Hematopoietic multipotent progenitor cell treated with erythropoietin and hydrocortisone succinate and interleukin-3 and kit ligand, for 17 days (in vitro differentiated cells): ENCODE results near the gene NANOS2.
"Not testable (repeated sequence)": the region's sequence is repeated elsewhere in the genome, so short reads cannot be mapped to it uniquely, and the experiment has no call there.

Experiments used
- DNase-seq: peaks from one replicate; pipeline ENCODE4 v3.0.0-alpha.2; 2015; ENCODE audit warnings: low spot score

Gene NANOS2

GRCh38 chr19:45927565-45928261 is 13.1 kb upstream of the NANOS2 start:
- peak; percentile 87 for DNase-seq

DNA sequence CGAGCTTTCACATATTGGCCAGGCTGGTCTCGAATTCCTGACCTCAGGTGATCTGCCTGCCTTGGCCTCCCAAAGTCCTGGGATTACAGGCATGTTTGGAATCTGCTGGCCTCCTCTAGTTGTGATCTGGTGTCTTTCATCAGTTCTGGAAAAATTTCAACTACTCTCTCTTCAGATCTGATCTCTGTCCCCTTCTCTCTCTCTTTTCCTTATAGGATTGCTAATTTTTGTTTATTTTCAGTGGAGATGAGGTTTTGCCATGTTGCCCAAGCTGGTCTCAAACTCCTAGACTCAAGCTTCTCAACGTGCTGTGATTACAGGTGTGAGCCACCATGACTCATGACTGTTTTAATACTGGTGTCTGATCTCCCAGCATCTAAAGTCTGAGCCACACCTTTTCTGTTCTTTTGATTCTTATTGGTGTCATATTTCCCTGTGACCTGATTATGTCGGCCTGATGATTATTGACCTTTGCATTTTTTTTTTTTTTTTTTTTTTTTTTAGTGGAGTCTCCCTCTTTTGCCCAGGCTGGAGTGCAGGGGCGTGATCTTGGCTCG is 10.4 kb upstream of the NANOS2 start:
- no peak for DNase-seq

DNA sequence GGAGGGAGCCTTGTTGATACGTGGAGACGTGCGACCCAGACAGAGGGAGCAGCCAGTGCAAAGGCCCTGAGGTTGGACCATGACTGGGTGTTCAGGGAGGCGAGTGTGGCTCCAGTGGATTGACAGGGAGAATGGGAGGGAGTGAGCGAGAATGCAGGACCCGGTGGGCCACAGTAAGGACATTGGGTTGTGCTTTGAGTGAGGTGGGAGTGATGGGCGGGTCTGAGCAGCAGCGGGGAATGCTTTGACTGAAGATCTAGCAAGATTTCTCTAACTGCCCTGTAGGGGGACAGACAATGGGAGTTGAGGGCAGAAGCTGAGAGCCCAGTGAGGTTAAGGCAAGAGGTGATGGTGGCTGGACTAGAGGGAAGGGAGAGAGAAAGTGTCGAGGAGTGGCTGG is 7.7 kb upstream of the NANOS2 start:
- no peak for DNase-seq

DNA sequence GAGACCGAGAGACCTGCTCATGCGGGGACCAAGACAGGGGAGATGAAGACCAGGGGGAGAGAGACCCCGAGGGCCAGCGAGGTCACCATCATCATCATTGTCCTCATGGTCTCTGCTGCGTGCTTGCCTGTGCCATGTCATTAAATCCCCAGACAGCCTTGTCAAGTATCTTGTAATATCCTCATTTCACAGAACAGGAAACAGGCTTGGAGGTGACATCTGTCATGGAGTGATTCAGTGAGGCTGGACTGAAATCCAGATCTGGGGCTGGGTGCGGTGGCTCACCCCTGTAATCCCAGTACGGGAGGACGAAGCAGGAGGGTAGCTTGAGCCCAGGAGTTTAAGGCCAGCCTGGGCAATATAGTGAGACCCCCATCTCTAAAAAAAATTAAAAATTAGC is 5.9 kb upstream of the NANOS2 start:
- DNase-seq = no peak

DNA sequence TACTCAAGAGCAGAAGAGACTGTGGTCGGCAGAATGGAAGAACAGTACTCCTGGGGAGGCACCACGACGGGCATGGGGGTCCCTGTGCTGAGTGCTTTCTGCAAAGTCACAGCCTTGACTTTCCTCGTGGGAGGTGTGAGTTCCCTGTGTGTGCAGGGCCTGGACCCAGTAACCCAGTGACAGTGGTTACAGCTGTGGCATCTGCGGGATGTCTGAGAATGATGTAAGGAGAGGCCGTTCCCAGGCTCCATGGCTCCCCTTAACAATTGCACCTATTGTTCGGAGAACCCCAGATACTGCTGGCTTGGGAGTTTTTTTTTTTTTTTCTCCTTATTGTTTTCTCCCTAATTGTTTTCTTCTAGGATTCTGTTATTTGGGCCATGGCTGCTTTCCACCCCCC is 5.1 kb upstream of the NANOS2 start:
- DNase-seq = no peak

- no peak for DNase-seq
Observed at GRCh38 chr19:45918721-45919120, 4.1 kb upstream of the NANOS2 start.

DNA sequence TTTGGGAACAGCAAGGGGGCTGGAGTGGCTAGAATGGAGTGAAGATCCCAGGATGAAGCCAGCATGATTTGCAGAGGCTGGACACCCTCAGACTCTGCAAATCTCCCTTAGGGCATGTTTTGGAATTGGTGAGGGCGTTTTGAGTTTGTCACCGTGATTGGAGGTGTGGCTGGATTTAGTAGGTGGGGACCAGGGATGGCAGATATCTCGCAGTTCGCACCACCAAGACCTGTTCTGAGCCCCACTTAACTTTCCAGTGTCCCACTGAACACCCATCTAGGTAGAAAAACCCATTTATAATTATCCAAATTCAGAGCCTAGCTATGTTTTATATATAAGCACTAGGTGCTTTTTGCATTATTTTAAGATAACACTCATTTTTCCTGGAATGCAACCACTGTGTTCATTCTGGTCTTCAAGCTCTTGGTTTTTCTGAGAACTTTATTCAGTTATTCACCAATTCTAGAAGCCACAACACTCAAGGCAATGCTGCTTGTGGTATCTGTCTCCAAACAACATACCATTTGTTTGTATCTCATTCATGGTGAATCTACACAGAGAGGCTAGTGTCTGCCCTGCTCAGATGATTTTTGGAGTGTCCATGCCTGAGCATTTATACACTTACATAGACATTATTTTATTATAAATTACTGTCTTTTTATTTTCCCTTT is 3.0 kb upstream of the NANOS2 start:
- no peak for DNase-seq

DNA sequence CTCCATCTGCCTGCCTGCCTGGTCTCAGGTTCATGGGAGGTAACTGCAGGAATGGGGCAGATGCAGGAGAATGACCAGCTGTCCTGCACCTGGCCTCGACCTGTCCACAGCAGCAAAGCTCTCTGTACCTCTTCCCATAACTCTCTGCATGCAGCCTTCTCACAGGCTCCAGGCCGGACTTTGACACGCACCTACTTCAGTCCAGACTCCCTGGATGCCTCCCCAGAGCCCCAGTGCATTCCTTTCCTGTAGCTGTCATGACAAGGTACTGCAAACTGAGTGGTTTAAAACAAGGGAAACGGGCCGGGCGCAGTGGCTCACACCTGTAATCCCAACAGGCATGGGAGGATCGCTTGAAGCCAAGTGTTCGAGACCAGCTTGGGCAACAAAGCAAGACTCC is 3.3 kb downstream of the NANOS2 start:
- no peak for DNase-seq

- DNase-seq = no peak
Observed at GRCh38 chr19:45908956-45909355, 5.6 kb downstream of the NANOS2 start.

GRCh38 chr19:45906221-45906620 is 8.4 kb downstream of the NANOS2 start:
- no peak for DNase-seq

GRCh38 chr19:45905011-45905410 is 9.6 kb downstream of the NANOS2 start:
- no peak for DNase-seq

GRCh38 chr19:45902651-45903625 is 11.6 kb downstream of the NANOS2 start:
- peak; percentile 98 for DNase-seq

DNA sequence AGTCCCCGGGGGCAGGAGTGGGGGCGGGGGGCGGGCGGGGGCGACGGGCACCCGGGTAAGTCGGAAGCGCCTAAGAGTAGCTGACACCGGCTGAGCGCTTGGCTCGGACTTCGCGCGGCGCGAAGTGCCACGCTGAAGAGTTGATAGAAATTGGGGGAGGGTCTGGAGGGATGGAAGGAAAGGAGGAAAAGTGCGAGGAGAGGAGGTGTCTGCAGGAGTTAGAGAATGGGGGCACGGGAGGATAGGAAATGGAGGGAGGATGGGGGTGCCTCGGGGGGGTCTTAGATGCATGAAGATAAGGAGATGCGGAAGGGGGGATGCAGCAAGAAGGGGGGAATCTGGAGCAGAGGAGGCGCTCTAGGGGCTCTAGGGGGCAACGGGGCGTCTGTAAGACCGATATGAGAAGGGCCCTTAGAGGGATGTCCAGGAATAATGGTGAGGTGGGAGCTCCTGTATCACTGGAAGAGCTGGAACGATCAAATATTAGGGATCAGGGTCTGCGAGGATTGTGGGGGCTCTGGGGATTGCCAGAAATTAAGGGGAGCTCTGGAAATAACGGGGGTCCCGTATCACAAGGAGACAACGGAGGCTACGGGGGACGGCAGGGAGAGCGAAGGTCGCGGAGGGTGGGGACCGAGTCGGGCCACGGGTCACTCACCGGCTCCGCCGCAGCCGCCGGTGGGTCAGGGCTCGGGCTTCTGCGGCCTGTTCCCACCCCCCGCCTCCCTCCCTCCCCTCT is 12.5 kb downstream of the NANOS2 start, which contains the start of gene MYPOP:
Gene MYPOP, minus strand, starts transcription at position 702 of the 739 bp plus-strand sequence. CDS start 840 bp downstream, outside the sequence.
- no peak for DNase-seq

DNA sequence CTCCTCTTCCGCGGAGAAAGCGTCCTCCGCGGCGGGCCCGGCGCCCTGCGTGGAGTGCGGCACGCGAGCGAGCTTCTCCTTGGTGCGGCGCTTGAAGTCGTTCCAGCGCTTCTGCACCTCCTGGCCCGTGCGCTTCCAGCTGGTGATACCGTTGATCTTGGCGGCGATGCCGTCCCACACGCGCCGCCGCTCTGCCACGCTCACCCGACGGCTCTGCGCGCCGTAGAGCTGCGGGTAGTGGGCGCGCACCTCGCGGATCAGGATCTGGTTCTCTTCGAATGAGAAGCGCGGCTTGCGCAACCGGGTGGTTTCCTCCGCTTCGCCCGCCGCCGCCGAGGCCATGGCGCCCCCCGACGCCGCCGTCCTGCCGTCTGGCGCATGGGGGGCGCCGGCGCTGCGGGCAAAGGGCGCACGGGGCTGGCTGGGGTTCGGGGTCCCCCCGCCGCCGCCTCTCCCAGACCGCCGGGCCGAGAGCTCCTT is 13.1 kb downstream of the NANOS2 start:
- DNase-seq = no peak

DNA sequence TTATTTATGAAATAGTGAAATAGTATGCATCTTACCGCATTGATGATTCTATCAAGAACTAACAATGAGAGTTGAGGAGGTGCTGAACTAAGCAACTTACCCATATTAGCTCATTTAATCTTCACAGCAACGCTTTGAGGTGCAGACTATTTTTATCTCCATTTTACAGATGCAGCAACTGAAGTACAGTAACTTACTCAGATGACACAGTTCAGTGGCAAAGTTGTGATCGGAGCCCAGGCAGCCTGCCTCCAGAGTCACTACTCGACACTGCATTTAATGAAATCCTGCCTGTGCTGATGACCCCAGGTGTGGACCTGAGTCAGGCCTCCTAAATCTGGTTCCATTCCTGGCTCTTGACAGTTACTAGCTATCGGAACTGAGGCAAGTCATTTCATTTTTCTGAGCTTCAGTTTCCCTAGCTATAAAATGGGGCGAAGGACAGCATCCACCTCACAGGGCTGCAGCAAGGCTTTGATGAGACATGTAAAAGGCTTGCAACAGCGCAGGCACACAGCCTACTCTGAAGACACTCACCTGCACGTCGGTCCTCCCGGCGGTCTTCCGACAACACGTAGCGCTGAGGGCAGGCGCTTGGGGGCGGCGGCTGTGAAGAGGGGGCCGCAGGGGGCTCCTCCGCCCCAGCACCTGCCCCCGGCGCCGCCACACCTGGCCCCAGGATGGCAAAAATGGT is 13.7 kb downstream of the NANOS2 start:
- DNase-seq = no peak

DNA sequence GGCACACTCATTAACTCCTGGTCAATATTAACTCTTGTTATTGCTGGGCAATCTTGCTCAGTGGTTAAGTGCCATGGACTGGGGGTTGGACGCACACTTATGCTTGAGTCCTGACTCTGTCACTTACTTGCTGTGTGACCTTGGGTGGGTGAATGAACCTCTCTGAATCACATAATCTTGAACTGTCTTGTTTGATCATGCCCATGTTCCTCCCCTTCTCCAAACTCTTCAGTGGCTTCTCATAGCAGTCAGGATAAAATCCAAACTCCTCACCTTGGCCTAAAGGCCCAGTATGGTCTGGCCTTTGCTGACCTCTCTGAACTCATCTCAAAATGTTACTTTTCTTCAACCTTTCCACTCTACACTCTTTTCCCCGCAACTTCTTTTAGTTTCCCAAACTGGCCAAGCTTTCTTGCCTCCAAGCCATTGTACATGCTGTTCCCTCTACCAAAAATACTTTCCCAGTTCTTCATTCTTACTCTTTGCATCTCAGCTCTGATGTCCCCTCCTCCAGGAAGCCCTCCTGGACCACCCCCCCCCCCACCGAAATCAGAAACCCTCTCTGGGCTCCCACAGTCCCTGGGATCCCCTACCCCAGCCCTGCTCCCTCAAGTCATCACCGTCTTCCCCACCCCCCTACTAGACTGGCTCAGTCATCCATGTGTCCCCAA is 14.5 kb downstream of the NANOS2 start:
- no peak for DNase-seq

GRCh38 chr19:45899253-45899652 is 15.3 kb downstream of the NANOS2 start:
- no peak for DNase-seq

DNA sequence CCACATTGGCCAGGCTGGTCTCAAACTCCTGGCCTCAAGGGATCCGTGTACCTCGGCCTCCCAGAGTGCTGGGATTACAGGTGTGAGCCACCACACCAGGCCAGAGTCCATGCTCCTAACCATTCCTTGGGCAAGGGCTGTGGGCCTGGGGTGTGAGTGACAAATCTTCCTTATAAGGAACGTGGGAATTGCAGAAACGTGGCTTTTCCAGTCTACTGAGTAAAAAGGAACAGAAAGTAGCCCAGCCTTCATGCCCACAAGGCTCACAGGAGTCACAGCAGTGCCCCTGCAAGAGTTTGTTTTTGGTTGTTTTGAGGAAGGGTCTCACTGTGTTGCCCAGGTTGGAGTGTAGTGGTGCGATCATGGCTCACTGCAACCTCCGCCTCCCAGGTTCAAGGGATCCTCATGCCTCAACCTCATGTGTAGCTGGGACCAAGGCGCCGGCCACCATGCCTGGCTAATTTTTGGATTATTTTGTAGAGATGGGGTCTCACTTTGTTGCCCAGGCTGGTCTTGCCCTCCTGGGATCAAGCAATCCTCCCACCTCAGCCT is 17.2 kb downstream of the NANOS2 start:
- DNase-seq = no peak

DNA sequence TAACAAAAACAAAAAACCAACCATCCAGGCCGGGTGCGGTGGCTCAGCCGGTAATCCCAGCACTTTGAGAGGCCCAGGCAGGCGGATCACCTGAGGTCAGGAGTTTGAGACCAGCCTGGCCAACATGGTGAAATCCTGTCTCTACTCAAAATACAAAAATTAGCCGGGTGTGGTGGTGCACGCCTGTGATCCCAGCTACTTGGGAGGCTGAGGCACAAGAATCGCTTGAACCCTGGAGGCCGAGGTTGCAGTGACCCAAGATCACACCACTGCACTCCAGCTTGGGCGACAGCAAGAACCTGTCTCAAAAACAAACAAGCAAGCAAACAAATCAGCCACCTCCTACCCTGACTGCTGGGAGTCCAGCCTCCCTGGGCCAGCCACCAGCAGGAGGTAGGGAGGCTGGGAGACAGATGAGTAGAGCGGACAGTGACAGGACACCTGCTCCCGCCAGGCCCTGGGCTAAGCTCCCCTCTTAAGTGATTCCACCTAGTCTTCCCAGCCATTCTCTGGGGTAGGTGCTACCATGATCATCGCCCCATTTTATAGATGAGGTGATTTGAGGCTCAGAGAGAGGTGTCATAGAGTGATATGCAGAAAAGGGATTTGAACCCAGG is 18.5 kb downstream of the NANOS2 start:
- not testable (repeated sequence) for DNase-seq
